NCI-H345 (cell line): ENCODE measurements around the gene DLG2.

Experiments
- DNase-seq: peaks from one replicate; lab custom pipeline; 2025; lab: John Stamatoyannopoulos, UW

The DLG2 gene

GRCh38 chr11:84256618-84257017 is 1370.5 kb downstream of the DLG2 start:
- no peak for DNase-seq

GRCh38 chr11:84255483-84255882 is 1371.7 kb downstream of the DLG2 start:
- no peak for DNase-seq

- DNase-seq, result peak; percentile 58
Measured at GRCh38 chr11:84250834-84251613, 1376.1 kb downstream of the DLG2 start.

GRCh38 chr11:84249344-84250135 is 1377.6 kb downstream of the DLG2 start:
- no peak for DNase-seq

- peak; percentile 76 for DNase-seq
Measured at GRCh38 chr11:84247926-84248325, 1379.2 kb downstream of the DLG2 start.

- DNase-seq, result no peak
Measured at GRCh38 chr11:84247129-84247528, 1380.0 kb downstream of the DLG2 start.

- DNase-seq, result no peak
Measured at GRCh38 chr11:84243629-84244263, 1383.4 kb downstream of the DLG2 start.

GRCh38 chr11:84241343-84242131 is 1385.6 kb downstream of the DLG2 start:
- DNase-seq, result no peak

GRCh38 chr11:84240847-84241246 is 1386.3 kb downstream of the DLG2 start:
- no peak for DNase-seq

- no peak for DNase-seq
Measured at GRCh38 chr11:84236436-84236835, 1390.7 kb downstream of the DLG2 start.

GRCh38 chr11:84234462-84235202 is 1392.5 kb downstream of the DLG2 start:
- no peak for DNase-seq

- DNase-seq, result peak; percentile 11
Measured at GRCh38 chr11:84234011-84234410, 1393.1 kb downstream of the DLG2 start.

- DNase-seq, result no peak
Measured at GRCh38 chr11:84232511-84232910, 1394.6 kb downstream of the DLG2 start.

- DNase-seq, result no peak
Measured at GRCh38 chr11:84230402-84230801, 1396.7 kb downstream of the DLG2 start.

GRCh38 chr11:84227970-84228665 is 1399.0 kb downstream of the DLG2 start:
- DNase-seq, result no peak

- DNase-seq, result no peak
Measured at GRCh38 chr11:84224042-84224441, 1403.1 kb downstream of the DLG2 start.

- no peak for DNase-seq
Measured at GRCh38 chr11:84218318-84218717, 1408.8 kb downstream of the DLG2 start.

GRCh38 chr11:84215672-84216071 is 1411.5 kb downstream of the DLG2 start:
- no peak for DNase-seq

GRCh38 chr11:84214557-84214956 is 1412.6 kb downstream of the DLG2 start:
- no peak for DNase-seq
